Fibroblast of skin of scalp (primary cell): ENCODE results near the gene PODN. TPM values are rescaled to one million over a fixed set of nuclear protein-coding genes. Genes with fewer than 3 reads are reported as not detected.
A peak's percentile ranks its signal among the peaks of the same experiment; 100 is the strongest.

Source experiments
- DNase-seq: peaks from one replicate; pipeline ENCODE4 v3.0.0-alpha.2; 2013
- polyA plus RNA-seq, 2 experiments: library from polyadenylated mRNA; unstranded; fragments of 120-200 nt; gene quantifications; one replicate each; pipeline ENCODE4 v1.2.1, GENCODE V29; 2013; ENCODE audit not compliant: insufficient read length in 2 of 2

The PODN gene
- polyA plus RNA-seq (2013, experiment 1 of 2; ENCODE audit: insufficient read length), result 16.3 TPM
- polyA plus RNA-seq (2013, experiment 2 of 2; ENCODE audit: insufficient read length), result 18.3 TPM

DNA sequence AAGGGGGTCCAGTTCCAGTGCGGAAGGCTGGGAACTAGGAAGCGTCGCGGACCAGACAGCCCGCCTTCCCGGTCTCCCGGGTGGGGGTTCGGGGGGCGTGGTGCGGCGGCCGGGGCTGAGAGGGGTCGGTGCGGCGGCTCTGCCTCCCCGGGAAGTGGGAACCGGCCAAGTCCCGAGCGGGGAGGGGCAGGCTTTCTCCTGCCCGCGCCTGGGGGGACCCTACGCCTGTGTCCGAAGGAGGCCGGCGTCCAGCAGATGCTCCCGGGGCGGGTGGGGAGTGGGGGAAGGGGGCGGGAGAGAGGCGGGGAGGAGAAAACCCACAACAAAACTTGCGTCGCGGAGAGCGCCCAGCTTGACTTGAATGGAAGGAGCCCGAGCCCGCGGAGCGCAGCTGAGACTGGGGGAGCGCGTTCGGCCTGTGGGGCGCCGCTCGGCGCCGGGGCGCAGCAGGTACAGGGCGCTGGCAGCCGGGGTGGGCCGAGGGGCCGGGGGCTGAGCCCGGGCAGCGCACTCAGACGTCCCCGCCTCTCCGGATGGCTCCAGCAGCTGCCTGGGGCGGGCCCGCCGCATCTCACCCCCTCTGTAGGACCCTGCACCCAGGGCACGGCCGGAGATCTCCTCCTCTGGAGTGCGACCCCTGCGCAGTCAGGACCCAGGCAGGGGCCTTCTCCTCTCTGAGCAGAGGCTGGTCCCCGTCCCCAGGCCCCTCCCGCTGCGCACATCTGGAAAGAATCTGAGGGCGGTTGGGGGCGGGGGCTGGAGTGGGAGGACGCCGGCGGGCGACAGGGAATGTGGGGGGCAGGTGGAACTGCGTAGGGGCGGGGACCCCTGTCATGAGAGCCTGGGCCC lies at the start of gene PODN:
PODN (plus strand) TSS at position 355 of the 849 bp plus-strand sequence. CDS start 7,643 bp downstream, outside the sequence.
- DNase-seq, result peak; percentile 51

DNA sequence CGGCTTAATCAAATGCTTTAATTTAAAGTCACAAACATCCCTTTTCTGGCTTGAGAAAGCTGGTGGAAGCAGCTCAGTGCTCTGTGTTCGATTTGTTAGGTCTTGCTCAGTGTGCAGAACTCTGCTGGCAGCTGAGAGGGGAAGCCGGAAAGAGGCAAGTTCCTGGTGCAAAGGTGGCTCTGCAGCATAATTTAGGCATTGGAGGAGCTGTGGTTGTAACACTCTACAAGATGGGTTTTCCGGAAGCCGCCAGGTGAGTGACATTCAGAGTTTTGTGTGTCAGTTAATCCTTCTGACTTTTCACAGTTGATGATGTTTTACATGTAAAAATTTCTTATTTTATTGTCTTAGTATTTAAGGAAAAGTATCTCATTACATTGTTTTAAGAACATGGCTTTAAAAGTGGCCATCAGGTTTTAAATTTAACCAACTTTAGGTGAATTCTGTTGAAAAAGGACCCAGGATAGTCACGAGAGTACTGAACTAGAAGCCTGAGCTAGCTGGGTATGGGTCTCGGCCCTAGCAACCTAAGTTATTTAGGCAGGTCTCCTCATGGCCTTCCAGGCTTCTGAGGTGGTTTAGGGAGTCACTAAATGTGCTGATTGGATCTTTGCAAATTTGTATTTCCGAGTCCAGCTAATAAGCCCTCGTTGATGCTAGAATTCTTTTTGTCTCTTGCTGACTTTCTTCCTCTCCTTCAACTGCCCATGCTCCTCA lies 47.1 kb upstream of the PODN start:
- DNase-seq, result peak; percentile 87

DNA sequence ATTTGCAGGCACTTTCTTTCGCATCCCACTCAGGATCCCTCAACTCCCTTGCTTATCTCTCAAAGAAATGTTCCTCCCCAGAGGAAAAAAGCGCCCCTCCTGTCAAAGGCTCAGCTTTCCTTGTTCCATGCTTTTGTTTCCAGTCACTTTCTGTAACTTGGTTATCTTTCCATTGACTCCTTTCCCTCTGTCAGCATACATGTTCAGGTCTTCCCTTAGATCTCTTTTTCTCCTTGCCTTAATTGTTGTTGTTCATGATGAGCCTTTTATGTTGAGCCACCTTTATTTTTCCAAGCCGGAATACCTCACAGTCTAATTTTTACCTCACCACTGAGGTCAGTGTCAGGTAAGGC lies 46.5 kb upstream of the PODN start:
- no peak for DNase-seq

GRCh38 chr1:53016705-53017104 lies 45.3 kb upstream of the PODN start:
- DNase-seq, result no peak

DNA sequence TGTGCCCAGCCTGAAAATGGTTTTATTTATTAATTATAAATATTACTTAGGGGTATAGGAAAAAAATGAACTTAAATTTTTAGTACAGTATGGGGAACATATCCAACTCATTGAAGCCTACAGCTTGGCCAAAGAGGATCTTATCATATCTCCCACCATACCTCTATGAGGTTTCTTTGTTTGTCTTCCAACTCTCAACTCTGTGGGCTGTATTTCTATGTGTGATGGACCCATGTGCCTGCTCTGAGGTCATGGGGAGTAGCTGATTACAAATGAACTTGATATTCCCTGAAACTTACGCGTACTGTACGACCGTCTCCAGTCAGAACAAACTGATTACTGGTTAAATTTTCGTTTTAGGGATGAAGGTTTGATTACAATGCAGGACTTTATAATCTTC lies 41.4 kb upstream of the PODN start:
- DNase-seq, result no peak

DNA sequence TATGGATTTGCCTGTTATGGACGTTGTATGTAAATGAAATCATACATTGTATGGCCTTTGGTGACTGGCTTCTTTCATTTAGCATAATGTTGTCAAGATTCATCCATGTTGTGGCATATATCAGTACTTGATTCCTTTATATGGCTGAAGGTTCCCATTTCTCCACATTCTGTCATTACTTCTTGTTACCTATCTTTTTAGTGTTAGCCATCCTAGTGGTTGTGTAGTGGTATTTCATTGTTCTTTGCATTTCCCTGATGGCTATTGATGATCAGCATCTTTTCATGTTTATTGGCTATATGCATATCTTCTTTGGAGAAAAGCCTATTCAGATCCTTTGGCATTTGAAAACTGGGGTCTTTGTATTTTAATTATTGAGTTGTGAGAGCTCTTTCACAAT lies 39.8 kb upstream of the PODN start:
- DNase-seq, result no peak

DNA sequence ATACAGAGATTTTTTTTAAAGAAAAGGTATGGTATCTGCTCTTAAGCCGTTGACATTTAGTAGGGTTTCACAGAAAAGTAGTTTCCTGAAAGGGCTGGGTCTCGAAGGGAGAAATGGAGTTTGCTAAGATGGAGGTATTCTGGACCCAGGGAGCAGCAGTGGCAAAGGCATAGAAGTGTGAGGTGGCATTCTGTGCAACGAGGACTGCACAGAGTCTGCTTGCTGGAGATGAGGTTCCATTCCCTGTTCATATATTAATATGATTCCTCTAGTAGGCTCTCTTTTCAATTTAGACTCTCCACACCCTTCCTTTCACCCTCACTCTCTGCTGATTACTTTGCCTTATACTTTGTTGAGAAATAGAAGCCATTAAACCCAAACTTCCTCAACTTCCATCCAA lies 38.5 kb upstream of the PODN start:
- DNase-seq, result no peak

GRCh38 chr1:53024117-53024516 lies 37.9 kb upstream of the PODN start:
- DNase-seq, result no peak

DNA sequence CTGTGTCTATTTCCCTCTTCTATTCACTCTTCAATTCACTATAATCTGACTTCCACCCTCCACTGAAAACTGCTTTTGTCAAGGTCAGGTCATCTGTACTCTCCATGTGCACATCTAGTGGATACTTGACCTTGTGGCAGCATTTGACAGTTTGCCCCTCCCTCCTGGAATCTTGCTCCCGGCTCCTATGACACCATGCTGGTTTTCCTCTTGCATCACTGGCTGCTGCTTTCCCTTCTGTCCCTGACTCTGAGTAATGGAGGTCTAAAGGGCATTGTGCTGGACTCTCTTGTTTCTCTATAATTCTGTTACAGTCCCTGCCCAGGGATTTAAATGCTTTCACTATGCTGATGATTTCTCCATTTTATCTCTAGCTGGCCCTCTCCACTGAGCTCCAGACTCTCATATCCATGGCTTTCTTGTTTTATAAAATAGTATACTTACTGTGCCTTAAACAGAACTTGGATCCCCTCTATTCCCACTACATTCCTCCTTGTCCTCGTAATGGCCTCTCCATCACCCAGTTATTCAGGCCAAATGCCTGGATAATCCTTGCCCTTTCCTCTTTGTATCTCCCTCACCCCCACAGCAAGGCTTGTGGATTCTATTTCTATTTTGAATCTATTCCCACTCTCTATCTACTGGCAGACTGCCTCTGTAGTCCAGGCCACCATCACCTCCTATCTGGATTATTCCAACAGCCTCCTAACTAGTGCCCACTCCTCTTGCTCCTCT lies 36.8 kb upstream of the PODN start:
- peak; percentile 40 for DNase-seq

DNA sequence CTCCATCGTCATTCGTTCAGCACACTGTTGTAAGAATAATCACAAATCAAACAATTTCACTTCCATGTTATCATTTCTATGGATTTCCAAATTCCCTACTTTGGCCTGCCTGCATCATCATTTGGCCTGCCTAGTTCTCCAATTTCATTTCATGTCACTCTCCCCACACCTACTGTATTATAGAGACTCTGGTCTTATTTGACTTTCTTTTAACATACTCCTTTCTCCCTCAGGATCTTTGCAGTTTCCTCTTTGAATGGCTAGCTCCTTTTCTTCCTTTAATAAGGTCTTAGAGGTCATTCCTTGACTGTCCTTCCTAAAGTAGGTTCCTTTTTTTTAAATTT lies 36.3 kb upstream of the PODN start:
- no peak for DNase-seq

DNA sequence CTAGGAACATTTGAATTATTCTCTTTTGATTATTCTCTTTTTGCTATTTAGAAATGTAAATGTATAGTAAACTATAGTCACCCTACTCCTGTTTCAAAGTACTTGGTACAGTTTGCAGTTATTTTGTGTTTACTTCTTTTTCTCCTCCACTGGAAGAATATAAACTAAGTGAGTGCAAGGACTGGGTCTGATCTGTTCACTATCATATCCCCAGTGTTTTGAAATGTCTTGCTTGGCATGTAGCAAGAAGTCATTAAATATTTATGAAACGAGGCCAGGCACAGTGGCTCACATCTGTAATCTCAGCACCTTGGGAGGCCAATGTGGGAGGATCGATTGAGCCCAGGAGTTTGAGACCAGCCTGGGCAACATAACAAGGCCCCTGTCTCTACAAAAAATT lies 35.8 kb upstream of the PODN start:
- DNase-seq, result no peak

DNA sequence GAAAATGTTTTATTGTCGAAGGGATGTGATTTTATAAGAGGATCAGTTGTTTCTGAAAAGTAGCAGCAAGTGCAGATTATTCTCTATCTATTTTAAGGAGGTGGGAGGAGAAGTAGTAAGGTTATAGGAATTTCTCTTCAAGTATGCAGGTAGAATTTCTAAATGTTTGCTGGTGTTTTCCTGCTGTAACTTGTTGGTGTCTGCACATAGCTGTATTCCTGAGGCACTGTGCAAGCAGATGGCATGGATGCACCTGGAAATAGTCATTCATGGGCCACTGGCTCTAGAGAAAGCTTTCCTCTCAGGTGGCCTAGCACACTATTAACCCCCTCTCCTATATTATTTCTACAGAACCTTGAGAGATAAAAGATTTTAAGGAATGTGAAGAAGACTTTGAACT lies 30.3 kb upstream of the PODN start:
- no peak for DNase-seq

- no peak for DNase-seq
Measured at GRCh38 chr1:53037159-53037558, 24.9 kb upstream of the PODN start.

GRCh38 chr1:53038566-53038965 lies 23.4 kb upstream of the PODN start:
- DNase-seq, result no peak

- peak; percentile 78 for DNase-seq
Measured at GRCh38 chr1:53043271-53043670, 18.7 kb upstream of the PODN start.

GRCh38 chr1:53044926-53045325 lies 17.1 kb upstream of the PODN start:
- no peak for DNase-seq

GRCh38 chr1:53046930-53047329 lies 15.1 kb upstream of the PODN start:
- peak; percentile 66 for DNase-seq

DNA sequence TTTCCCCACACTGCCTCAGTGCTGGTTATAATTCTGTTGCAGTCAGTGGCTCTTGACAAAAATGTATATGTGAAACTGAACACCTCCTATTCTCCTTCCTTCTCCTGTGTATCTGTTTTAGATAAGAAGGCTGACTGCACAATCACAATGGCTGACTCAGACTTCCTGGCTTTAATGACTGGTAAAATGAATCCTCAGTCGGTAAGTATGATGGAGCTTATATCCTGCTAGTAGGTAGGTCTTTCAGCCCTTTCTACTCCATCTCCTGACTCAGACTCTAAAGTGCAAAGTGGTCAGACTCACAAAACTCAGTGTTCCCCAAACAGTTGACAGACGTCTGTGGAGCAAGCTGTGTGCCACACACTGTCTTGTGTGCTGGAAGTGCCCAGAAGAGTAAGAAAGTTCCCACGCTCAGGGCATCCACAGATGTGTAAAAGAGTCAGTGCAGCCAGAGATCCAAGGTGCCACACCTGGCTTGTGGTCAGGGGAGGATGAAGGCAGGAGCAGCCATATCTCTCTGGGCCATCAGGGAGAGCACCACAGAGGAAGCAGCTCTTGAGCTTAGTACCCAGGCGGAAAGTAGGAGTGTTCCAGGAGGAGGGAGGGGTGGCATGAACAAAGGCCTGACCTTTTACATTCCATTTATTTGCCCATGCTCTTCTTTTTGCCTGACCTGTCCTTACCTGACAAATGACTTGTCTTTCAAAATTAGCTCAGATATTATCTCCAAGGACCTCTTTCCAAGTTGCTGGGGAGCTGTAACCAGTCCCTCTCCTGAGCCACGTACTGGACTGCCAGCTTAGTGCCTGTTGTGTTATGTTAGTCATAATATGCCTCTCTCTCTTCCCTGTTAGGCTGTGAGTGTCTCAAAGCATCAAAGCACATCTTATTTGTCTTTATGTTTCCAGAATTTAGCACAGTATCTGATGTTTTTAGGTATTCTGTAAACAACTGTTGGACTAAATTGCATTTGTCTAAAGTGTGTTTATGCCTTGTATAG lies 14.0 kb upstream of the PODN start:
- DNase-seq, result no peak

DNA sequence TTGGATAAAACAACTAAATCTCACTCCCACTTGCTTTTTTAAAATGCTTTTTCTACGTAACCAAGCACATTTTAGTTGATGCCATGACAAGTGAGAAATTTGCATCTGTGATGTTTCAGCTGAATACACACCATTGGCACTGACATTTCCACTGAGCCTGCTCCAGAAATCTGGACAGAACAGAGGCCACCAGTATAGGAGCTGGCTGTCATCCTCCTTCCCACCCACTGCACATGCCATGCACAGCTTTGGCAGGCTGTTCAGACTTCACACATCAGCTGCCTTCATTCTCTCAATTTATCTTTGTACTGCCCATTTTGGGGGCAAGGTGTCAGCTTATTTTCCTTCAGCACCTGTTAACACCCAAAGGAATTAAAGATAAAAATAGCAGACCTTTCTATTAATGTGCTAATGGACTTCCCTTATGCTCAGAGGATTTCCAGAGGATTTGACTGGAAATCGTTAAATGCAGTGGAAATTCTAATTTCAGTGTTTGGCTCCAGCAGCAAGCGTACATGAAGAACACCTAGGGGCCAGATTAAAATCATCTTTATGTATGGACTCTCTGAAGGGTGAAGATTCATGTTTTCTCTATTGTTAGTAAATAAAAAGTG lies 12.9 kb upstream of the PODN start:
- no peak for DNase-seq

DNA sequence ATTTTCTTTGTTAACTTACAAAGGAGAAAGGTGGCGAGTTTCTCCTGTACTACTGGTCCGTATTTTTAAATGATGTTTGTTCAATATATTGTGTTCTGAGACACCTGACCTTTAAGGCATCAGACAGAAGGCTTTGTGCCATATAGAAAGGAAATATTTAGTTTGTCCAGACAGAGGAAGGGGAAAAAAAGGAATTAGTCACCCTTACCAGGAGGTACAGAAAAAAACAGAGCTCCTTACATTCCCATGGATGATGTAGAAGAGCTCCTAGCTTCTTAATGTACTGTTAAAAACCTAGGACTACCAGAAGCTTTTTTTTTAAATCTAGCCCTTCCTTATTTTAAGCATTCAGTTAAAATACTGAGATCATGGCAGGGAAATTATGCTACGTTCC lies 12.4 kb upstream of the PODN start:
- DNase-seq, result no peak

DNA sequence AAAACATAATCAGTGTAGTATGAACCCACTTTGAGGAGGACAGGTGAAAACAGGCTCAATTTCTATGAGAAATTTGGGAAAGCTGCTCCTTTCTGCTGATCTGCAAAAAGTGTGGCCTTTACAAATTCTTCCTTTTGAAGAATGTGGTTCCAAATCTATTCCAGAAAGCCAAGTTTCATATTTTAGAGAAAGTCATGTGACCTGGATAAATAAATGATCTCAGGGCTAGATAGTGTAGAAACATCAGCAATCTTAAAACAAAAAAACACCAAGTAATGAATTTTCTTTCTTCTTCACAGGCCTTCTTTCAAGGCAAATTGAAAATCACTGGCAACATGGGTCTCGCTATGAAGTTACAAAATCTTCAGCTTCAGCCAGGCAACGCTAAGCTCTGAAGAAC lies 11.7 kb upstream of the PODN start:
- no peak for DNase-seq

DNA sequence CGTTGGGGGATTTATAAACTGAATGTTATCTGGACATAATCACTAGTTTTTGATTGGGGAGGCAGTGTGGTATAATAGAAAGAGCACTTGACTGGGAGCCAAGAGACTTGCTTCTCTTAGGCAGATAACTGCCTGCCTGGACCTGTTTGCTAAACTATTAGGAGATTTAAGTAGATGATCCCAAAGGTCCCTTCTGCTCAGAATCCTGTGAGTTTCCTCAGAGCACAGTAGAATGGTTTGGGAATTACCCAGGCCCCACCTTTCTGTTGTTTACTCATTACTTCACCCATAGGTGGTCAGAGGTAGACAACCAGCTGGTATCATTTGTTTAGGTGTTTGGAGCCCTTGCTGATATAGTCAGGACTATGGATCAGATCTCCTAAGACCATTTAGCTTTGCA lies 10.3 kb upstream of the PODN start:
- DNase-seq, result no peak
